ENCODE measurements around the gene PRRG2.
A peak's percentile ranks its signal among the peaks of the same experiment; 100 is the strongest.

The PRRG2 gene

DNA sequence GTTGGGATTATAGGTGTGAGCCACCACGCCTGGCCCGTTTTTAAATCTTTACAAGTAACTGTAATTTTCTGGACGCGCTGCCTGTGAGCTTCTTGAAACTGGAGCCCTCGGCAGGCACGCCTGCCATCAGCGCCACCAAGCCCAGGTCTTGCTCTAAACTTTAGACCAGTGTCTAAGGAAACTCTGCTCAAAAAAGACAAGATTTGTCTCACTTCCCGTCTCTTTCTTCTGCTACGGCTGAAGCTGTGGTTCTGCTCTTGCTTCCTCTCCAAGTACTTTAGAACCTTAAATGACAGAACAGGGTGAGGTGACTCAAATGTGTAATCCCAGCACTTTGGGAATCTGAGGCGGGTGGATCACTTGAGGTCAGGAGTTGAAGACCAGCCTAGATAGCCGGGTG lies 28.4 kb upstream of the PRRG2 start:
- no peak overlapping the region for H3K4me2 ChIP-seq (ENCODE audit: insufficient read depth, low read length)
- no peak overlapping the region for H3K4me3 ChIP-seq (ENCODE audit: low read depth in 1 of 2, low read length in 2 of 2)
- H2AFZ ChIP-seq (ENCODE audit: low read depth, low read length): no peak overlapping the region
- H3K9me3 ChIP-seq (ENCODE audit: insufficient read depth, low read length, severe bottlenecking): no peaks in the 10 kb centered on the region
- no peak overlapping the region for H3K9ac ChIP-seq (ENCODE audit: low read depth, low read length)
- H3K27ac ChIP-seq (ENCODE audit: low read length): no peak overlapping the region
- DNase-seq (no peak), ATAC-seq (ENCODE audit: insufficient read depth, low read depth) (no peak)
- H3K79me2 ChIP-seq (ENCODE audit: insufficient read depth, low read length): no peaks in the 10 kb centered on the region
- no peaks in the 10 kb centered on the region for H3K4me1 ChIP-seq (ENCODE audit: insufficient read depth, low read length)
- no peaks in the 10 kb centered on the region for H3K27me3 ChIP-seq (ENCODE audit: insufficient read depth, low read length, poor library complexity)
- no peaks in the 10 kb centered on the region for H4K20me1 ChIP-seq (ENCODE audit: insufficient read depth, low read length)
- TF ChIP-seq, protein P1, sequence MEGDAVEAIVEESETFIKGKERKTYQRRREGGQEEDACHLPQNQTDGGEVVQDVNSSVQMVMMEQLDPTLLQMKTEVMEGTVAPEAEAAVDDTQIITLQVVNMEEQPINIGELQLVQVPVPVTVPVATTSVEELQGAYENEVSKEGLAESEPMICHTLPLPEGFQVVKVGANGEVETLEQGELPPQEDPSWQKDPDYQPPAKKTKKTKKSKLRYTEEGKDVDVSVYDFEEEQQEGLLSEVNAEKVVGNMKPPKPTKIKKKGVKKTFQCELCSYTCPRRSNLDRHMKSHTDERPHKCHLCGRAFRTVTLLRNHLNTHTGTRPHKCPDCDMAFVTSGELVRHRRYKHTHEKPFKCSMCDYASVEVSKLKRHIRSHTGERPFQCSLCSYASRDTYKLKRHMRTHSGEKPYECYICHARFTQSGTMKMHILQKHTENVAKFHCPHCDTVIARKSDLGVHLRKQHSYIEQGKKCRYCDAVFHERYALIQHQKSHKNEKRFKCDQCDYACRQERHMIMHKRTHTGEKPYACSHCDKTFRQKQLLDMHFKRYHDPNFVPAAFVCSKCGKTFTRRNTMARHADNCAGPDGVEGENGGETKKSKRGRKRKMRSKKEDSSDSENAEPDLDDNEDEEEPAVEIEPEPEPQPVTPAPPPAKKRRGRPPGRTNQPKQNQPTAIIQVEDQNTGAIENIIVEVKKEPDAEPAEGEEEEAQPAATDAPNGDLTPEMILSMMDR (IDR thresholded peaks at IDR 0.05; ENCODE audit: borderline replicate concordance, extremely low read depth, low read length, poor library complexity, severe bottlenecking): no peak
- TF ChIP-seq EZH2 (IDR thresholded peaks at IDR 0.05; ENCODE audit: borderline replicate concordance, low read depth, low read length, severe bottlenecking): no peak
- peaks cover 26% of the 10 kb centered on the region for H3K36me3 ChIP-seq (ENCODE audit: insufficient read depth, low read length)

DNA sequence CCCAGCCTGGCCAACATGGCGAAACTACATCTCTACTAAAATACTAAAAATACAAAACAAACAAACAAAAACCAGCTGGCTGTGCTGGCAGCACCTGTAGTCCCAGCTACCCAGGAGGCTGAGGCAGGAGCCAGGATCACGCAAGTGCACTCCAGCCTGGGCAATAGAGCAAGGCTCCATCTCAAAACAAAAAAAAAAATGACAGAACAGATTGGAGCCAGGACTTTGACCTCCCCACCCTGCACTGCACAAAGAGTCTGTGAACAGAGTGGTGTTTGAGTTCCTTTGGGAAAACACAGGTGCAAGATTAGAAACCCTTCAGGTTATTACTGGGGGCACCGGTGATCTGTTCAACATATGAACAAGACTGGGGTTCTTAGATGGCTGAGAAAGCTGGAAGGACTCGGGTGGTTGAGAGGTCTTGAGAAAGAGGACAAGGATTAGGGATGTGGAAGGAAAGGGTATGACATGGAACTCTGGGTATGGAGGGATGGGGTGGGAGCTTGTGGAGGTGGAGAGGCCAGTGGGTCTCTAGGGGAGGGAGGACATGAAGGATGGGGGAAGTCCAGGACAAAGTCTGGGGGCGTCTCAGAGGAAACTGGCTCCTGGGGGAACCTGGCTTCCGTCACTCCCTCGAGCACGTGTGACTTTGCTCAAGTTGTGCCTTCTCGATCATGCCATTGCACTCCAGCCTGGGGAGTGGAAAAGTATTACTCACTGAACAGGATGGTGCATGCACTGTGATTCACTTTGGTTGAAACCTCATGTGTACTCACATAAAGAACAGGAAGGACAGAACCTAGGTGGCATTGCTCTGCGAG lies 27.5 kb upstream of the PRRG2 start:
- Histone ChIP-seq H3K4me3 (ENCODE audit: low read depth in 1 of 2, low read length in 2 of 2) (no peak overlapping the region), H3K4me2 (ENCODE audit: insufficient read depth, low read length) (no peak overlapping the region), H3K4me1 (ENCODE audit: insufficient read depth, low read length) (no peaks in the 10 kb centered on the region), H3K79me2 (ENCODE audit: insufficient read depth, low read length) (no peaks in the 10 kb centered on the region), H3K36me3 (ENCODE audit: insufficient read depth, low read length) (peaks cover 33% of the 10 kb centered on the region), H3K27me3 (ENCODE audit: insufficient read depth, low read length, poor library complexity) (no peaks in the 10 kb centered on the region), H4K20me1 (ENCODE audit: insufficient read depth, low read length) (no peaks in the 10 kb centered on the region), H2AFZ (ENCODE audit: low read depth, low read length) (no peak overlapping the region), H3K9ac (ENCODE audit: low read depth, low read length) (no peak overlapping the region), H3K9me3 (ENCODE audit: insufficient read depth, low read length, severe bottlenecking) (no peaks in the 10 kb centered on the region), H3K27ac (ENCODE audit: low read length) (no peak overlapping the region)
- DNase-seq (no peak), ATAC-seq (ENCODE audit: insufficient read depth, low read depth) (no peak)
- TF ChIP-seq, protein P1 (IDR thresholded peaks at IDR 0.05; ENCODE audit: borderline replicate concordance, extremely low read depth, low read length, poor library complexity, severe bottlenecking): no peak

DNA sequence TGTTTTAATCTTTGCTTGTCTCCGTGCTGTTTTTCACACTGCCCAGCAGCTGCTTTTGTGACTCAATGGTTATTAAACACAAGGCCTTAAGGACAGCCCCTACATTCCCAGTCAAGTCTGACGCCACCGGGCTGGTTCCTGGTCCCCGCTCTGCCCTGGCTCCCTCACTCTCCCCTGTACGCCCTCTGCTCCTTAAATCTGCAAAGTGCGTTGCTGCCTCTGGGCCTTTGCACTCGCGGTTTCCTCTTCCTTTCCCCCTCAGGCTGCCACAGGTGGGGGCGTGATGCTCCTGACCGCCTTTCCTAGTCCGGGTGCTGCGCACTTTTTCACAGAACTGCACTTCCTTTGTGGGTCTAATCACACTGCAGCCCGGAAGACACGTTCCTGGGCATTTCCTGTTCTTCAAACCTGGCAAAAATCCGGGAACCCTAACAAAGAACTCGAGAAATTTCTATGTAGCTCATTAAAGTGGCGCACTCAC lies 26.4 kb upstream of the PRRG2 start:
- ATAC-seq (ENCODE audit: insufficient read depth, low read depth) (peak; percentile 31; the same call in 1 of the 3 replicates), DNase-seq (peak; percentile 37)
- Histone ChIP-seq H2AFZ (ENCODE audit: low read depth, low read length) (no peak overlapping the region), H3K4me1 (ENCODE audit: insufficient read depth, low read length) (no peaks in the 10 kb centered on the region), H3K9ac (ENCODE audit: low read depth, low read length) (no peak overlapping the region), H3K27me3 (ENCODE audit: insufficient read depth, low read length, poor library complexity) (no peaks in the 10 kb centered on the region), H3K4me3 (ENCODE audit: low read depth in 1 of 2, low read length in 2 of 2) (no peak overlapping the region), H3K27ac (ENCODE audit: low read length) (no peak overlapping the region), H3K9me3 (ENCODE audit: insufficient read depth, low read length, severe bottlenecking) (no peaks in the 10 kb centered on the region), H3K4me2 (ENCODE audit: insufficient read depth, low read length) (no peak overlapping the region), H3K79me2 (ENCODE audit: insufficient read depth, low read length) (no peaks in the 10 kb centered on the region), H4K20me1 (ENCODE audit: insufficient read depth, low read length) (peaks cover 3% of the 10 kb centered on the region; the same call in 1 of the 2 replicates), H3K36me3 (ENCODE audit: insufficient read depth, low read length) (peaks cover 42% of the 10 kb centered on the region)
- TF ChIP-seq EZH2 (IDR thresholded peaks at IDR 0.05; ENCODE audit: borderline replicate concordance, low read depth, low read length, severe bottlenecking): no peak
- TF ChIP-seq, protein P1 (IDR thresholded peaks at IDR 0.05; ENCODE audit: borderline replicate concordance, extremely low read depth, low read length, poor library complexity, severe bottlenecking): no peak

Measured in DND-41 (cell line).